ENCODE measurements around the gene C13orf42. TPM values are rescaled to one million over a fixed set of nuclear protein-coding genes. Genes with fewer than 3 reads are reported as not detected.

C13orf42 gene
- total RNA-seq, 6 experiments from 2014 or later: not detected

DNA sequence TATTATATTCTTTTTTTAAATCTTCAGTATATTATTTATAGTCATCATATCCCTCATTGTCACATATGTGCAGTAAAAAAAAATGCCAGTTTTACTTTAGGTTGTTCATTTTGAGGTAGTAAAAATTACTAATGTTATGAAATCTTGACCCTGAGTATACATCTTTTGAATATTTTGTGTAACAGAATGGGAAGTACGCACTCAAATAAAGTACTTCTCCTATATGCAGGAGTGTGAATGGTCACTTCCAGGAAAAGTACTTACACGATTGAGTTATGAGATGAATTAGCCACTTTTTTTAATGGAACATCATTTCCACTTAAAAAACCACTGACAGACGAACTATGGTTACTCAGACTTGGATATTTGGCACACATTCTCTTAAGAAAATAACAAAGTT lies 58.5 kb downstream of the C13orf42 start:
- DNase-seq (no peak), ATAC-seq (no peak)
- Histone ChIP-seq H3K4me3 (no peak overlapping the region), H3K27me3 (no peaks in the 10 kb centered on the region), H3K27ac (no peak overlapping the region), H3K9me3 (no peaks in the 10 kb centered on the region), H3K36me3 (no peaks in the 10 kb centered on the region), H3K4me1 (no peaks in the 10 kb centered on the region)
- TF ChIP-seq POLR2A (IDR thresholded peaks at IDR 0.05): no peak
- TF ChIP-seq, protein P1, sequence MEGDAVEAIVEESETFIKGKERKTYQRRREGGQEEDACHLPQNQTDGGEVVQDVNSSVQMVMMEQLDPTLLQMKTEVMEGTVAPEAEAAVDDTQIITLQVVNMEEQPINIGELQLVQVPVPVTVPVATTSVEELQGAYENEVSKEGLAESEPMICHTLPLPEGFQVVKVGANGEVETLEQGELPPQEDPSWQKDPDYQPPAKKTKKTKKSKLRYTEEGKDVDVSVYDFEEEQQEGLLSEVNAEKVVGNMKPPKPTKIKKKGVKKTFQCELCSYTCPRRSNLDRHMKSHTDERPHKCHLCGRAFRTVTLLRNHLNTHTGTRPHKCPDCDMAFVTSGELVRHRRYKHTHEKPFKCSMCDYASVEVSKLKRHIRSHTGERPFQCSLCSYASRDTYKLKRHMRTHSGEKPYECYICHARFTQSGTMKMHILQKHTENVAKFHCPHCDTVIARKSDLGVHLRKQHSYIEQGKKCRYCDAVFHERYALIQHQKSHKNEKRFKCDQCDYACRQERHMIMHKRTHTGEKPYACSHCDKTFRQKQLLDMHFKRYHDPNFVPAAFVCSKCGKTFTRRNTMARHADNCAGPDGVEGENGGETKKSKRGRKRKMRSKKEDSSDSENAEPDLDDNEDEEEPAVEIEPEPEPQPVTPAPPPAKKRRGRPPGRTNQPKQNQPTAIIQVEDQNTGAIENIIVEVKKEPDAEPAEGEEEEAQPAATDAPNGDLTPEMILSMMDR (IDR thresholded peaks at IDR 0.05): no peak
- intact Hi-C loops (cut with DNase I): no loop called here
- WGBS (ENCODE audit: insufficient coverage, low coverage, low lambda C conversion rate, missing lambda C conversion rate): 32% methylated on average over 3 of the region's 3 CpGs

DNA sequence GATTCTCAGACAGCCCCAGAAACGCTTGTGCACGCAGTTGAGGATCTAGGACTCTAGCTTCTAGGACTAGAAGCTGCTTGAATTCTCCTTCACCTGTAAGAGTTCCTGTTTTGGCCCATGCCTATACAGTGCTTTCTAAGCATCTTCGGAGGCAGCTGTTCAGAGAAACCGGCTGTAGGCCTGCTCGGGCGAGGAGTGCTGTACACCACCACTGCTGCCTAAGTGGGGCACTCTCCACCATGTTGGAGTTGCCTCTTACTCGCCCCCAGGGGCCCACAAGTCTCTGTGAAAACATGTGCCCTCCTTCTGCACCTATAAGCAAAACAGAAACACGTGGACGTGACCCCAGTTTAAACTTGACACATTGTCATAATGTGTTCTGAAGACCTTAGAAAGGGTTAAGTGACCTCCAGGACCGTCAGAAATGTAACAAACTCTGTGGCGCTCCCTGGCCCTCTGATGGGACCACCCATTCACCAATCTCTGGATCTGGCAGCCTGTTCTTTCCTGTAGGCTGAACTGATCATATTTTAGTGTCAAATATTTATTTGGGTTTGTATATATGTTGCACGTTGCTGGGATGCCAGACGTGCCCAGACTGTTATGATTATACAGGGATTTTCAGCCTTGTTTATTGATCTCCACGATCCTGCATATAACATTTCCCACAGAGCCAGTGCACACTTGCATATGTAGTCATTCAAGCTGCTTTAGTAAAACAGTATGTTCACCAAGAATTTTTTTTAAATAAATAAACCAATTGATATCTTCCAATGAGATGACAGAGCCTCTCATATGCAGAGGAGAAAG lies 60.8 kb downstream of the C13orf42 start:
- Histone ChIP-seq H3K27me3 (no peaks in the 10 kb centered on the region), H3K27ac (no peak overlapping the region), H3K4me3 (no peak overlapping the region), H3K9me3 (no peaks in the 10 kb centered on the region), H3K4me1 (no peaks in the 10 kb centered on the region), H3K36me3 (no peaks in the 10 kb centered on the region)
- WGBS (ENCODE audit: insufficient coverage, low coverage, low lambda C conversion rate, missing lambda C conversion rate): 81% methylated on average over 6 of the region's 14 CpGs
- DNase-seq (no peak), ATAC-seq (no peak)
- intact Hi-C loops (cut with DNase I): no loop called here
- TF ChIP-seq POLR2A (IDR thresholded peaks at IDR 0.05): no peak
- TF ChIP-seq, protein P1 (IDR thresholded peaks at IDR 0.05): no peak

DNA sequence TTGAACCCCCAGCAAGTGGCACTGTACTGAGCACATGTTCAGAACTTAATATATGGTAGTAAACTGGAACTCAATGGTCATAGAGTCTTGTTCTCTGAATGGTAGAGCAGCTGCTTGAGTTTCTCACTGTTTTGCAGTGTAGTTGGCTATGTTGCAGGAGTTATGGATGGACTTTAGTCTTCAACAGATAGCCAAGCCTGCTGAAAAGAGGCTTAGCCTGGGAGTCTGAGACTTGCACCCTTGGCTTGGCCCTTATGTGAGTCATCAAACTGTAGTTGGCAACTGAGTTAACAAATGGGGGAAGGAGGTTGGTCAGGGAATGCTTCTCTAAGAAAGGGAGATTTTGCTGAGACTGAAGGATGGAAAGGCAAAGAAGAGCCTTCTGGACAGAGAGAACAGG lies 62.5 kb downstream of the C13orf42 start:
- Histone ChIP-seq H3K4me3 (no peak overlapping the region), H3K27ac (no peak overlapping the region), H3K9me3 (no peaks in the 10 kb centered on the region), H3K4me1 (no peaks in the 10 kb centered on the region), H3K27me3 (no peaks in the 10 kb centered on the region), H3K36me3 (no peaks in the 10 kb centered on the region)
- DNase-seq: no peak
- ATAC-seq: no peak
- TF ChIP-seq, protein P1 (IDR thresholded peaks at IDR 0.05): no peak
- no peak for TF ChIP-seq POLR2A (IDR thresholded peaks at IDR 0.05)
- intact Hi-C loops (cut with DNase I): no loop called here

DNA sequence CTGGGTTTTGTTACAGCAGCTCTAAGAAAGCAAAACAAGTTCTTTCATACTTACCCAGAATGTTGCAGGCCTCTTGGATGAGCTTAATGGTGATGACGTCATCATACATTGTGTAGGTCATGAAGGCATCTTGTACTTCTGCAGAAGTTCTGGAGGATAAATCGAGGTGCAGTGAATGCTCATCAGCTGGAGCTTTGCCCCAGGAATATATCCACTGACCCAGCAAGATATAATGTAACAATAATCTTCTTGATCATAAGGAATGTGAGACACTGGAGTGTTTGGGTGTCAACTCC lies 63.0 kb downstream of the C13orf42 start:
- no peaks in the 10 kb centered on the region for H3K27me3 ChIP-seq
- no peak overlapping the region for H3K4me3 ChIP-seq
- WGBS (ENCODE audit: insufficient coverage, low coverage, low lambda C conversion rate, missing lambda C conversion rate): 100% methylated on average over 1 of the region's 2 CpGs
- no peaks in the 10 kb centered on the region for H3K9me3 ChIP-seq
- H3K4me1 ChIP-seq: no peaks in the 10 kb centered on the region
- ATAC-seq: no peak
- TF ChIP-seq POLR2A (IDR thresholded peaks at IDR 0.05): no peak
- TF ChIP-seq, protein P1 (IDR thresholded peaks at IDR 0.05): no peak
- H3K27ac ChIP-seq: no peak overlapping the region
- intact Hi-C loops (cut with DNase I): no loop called here
- H3K36me3 ChIP-seq: no peaks in the 10 kb centered on the region
- DNase-seq: no peak

Data from right lobe of liver (tissue), 6 donors.